SU-DHL-6 (cell line): Measurements from ENCODE around the gene HOXC10.
A peak's percentile ranks its signal among the peaks of the same experiment; 100 is the strongest.

Experiments used
- H2AFZ ChIP-seq: fragments of 200-600 bp; sonication (generic); 2 replicates; pipeline ENCODE4 v1.6.1; 2014; ENCODE audit warnings: low read depth, mild to moderate bottlenecking, moderate library complexity, mixed read lengths, antibody characterized with exemption, low read length; ENCODE audit not compliant: severe bottlenecking
- H3F3A ChIP-seq: fragments of 200-600 bp; shearing (Covaris generic); 2 replicates; pipeline ENCODE4 v1.6.0; 2016; ENCODE audit warnings: antibody characterized with exemption, mild to moderate bottlenecking; ENCODE audit not compliant: insufficient read depth
- H3K27ac ChIP-seq: fragments of 200-600 bp; sonication (generic); 2 replicates; pipeline ENCODE4 v1.5.1; 2016; ENCODE audit warnings: low read depth, mild to moderate bottlenecking, low read length, moderate library complexity, mixed read lengths
- H3K27me3 ChIP-seq: fragments of 200-600 bp; sonication (generic), shearing (Covaris generic); 2 replicates; pipeline ENCODE4 v1.6.0; 2014; ENCODE audit warnings: mild to moderate bottlenecking, low read length
- H3K36me3 ChIP-seq: fragments of 200-600 bp; sonication (generic); 2 replicates; pipeline ENCODE4 v1.6.1; 2014; ENCODE audit warnings: mild to moderate bottlenecking, low read length, mixed read lengths
- H3K4me2 ChIP-seq: fragments of 300-600, 200-600 bp; shearing (Covaris generic), sonication (generic); 2 replicates; pipeline ENCODE4 v1.6.0; 2014; ENCODE audit warnings: low read length, low read depth, mild to moderate bottlenecking; ENCODE audit not compliant: poor library complexity, severe bottlenecking
- H3K4me3 ChIP-seq: fragments of 200-600 bp; sonication (generic); 2 replicates; pipeline ENCODE4 v1.5.1; 2014; ENCODE audit warnings: antibody characterized with exemption, low read length, mild to moderate bottlenecking, mixed read lengths; ENCODE audit not compliant: insufficient read depth, poor library complexity, severe bottlenecking
- H3K79me2 ChIP-seq: fragments of 200-600 bp; sonication (generic); 2 replicates; pipeline ENCODE4 v1.6.1; 2014; ENCODE audit warnings: mild to moderate bottlenecking, low read length, moderate library complexity; ENCODE audit not compliant: insufficient read depth
- H3K9ac ChIP-seq: fragments of 200-600 bp; sonication (generic); 2 replicates; pipeline ENCODE4 v1.7.0; 2014; ENCODE audit warnings: mild to moderate bottlenecking, low read length
- H3K9me2 ChIP-seq: fragments of 200-600 bp; sonication (generic); replicated peaks from 2 replicates; pipeline ENCODE4 v1.6.1; 2014; ENCODE audit warnings: low read length; ENCODE audit not compliant: insufficient read depth
- H3K9me3 ChIP-seq: fragments of 200-600 bp; sonication (generic); 2 replicates; pipeline ENCODE4 v1.6.1; 2014; ENCODE audit warnings: low read length, mixed read lengths; ENCODE audit not compliant: insufficient read depth
- H4K20me1 ChIP-seq: fragments of 200-600 bp; sonication (generic); 2 replicates; pipeline ENCODE4 v1.6.1; 2014; ENCODE audit warnings: low read depth, mild to moderate bottlenecking, antibody characterized with exemption, low read length, moderate library complexity, mixed read lengths
- CTCF ChIP-seq: fragments of 200-600 bp; sonication (generic); IDR thresholded peaks from one replicate; pipeline ENCODE4 v1.5.1; 2017; ENCODE audit warnings: antibody characterized with exemption, mild to moderate bottlenecking, low read length, moderate library complexity; ENCODE audit not compliant: insufficient read depth, poor library complexity, severe bottlenecking
- EZH2phosphoT487 ChIP-seq: fragments of 200-600 bp; sonication (generic), shearing (Covaris generic); conservative IDR thresholded peaks from 2 replicates; pipeline ENCODE4 v1.6.1; 2018; ENCODE audit warnings: mild to moderate bottlenecking, antibody characterized with exemption, low read length, moderate library complexity, mixed read lengths

The HOXC10 gene

GRCh38 chr12:54017027-54017788 lies 32.3 kb downstream of the HOXC10 start:
- Histone ChIP-seq H3K36me3 (no peaks in the 10 kb centered on the region), H3F3A (peaks cover 2% of the 10 kb centered on the region; the same call in 1 of the 2 replicates), H3K4me3 (peak overlapping the region; percentile 62), H3K27me3 (0 out of 2 replicates have a peak, but pooled peaks cover 6% of the 10 kb centered on the region), H3K27ac (peak overlapping the region; percentile 37; the same call in 1 of the 2 replicates), H3K4me2 (peak overlapping the region; percentile 82), H2AFZ (peak overlapping the region; percentile 97), H3K9me2 (no peaks in the 10 kb centered on the region), H3K9ac (peak overlapping the region; percentile 69), H3K9me3 (no peaks in the 10 kb centered on the region), H4K20me1 (no peaks in the 10 kb centered on the region), H3K79me2 (no peaks in the 10 kb centered on the region)
- no peak for TF ChIP-seq CTCF
- no peak for TF ChIP-seq EZH2phosphoT487

- no peaks in the 10 kb centered on the region for H3K79me2 ChIP-seq
- H3K9ac ChIP-seq = peak overlapping the region; percentile 69
- no peaks in the 10 kb centered on the region for H3K36me3 ChIP-seq
- peak overlapping the region; percentile 82 for H3K4me2 ChIP-seq
- H4K20me1 ChIP-seq = no peaks in the 10 kb centered on the region
- peak overlapping the region; percentile 97 for H2AFZ ChIP-seq
- no peak for TF ChIP-seq CTCF
- TF ChIP-seq EZH2phosphoT487 = no peak
- H3F3A ChIP-seq = no peaks in the 10 kb centered on the region
- H3K4me3 ChIP-seq = peak overlapping the region; percentile 62
- H3K9me3 ChIP-seq = no peaks in the 10 kb centered on the region
- H3K27ac ChIP-seq = peak overlapping the region; percentile 46
- H3K9me2 ChIP-seq = no peaks in the 10 kb centered on the region
- 0 out of 2 replicates have a peak, but pooled peaks cover 2% of the 10 kb centered on the region for H3K27me3 ChIP-seq
Observed at GRCh38 chr12:54017878-54018467, 33.0 kb downstream of the HOXC10 start.

- Histone ChIP-seq H3K79me2 (no peaks in the 10 kb centered on the region), H2AFZ (peak overlapping the region; percentile 97), H3K9me2 (no peaks in the 10 kb centered on the region), H3K27me3 (no peaks in the 10 kb centered on the region), H3K27ac (peak overlapping the region; percentile 46), H3K9ac (peak overlapping the region; percentile 69), H3F3A (no peaks in the 10 kb centered on the region), H3K9me3 (no peaks in the 10 kb centered on the region), H3K4me3 (peak overlapping the region; percentile 62), H3K4me2 (peak overlapping the region; percentile 82), H3K36me3 (no peaks in the 10 kb centered on the region), H4K20me1 (no peaks in the 10 kb centered on the region)
- TF ChIP-seq EZH2phosphoT487 (no peak), CTCF (no peak)
Observed at GRCh38 chr12:54018468-54018984, 33.6 kb downstream of the HOXC10 start.
